H7 (cell line): ENCODE data around the gene PIK3CD. TPM values are rescaled to one million over a fixed set of nuclear protein-coding genes. Genes with fewer than 3 reads are reported as not detected.

Source experiments
- DNase-seq: peaks from one replicate; pipeline ENCODE4 v3.0.0; 2012
- H3K27me3 ChIP-seq: 2 replicates; pipeline ENCODE4 v1.6.0; 2011; ENCODE audit warnings: mild to moderate bottlenecking, low read length; ENCODE audit not compliant: control insufficient read depth, insufficient read depth
- H3K36me3 ChIP-seq: replicated peaks from 2 replicates; pipeline ENCODE4 v1.5.1; 2011; ENCODE audit warnings: low read length; ENCODE audit not compliant: control insufficient read depth, insufficient read depth
- H3K4me3 ChIP-seq: 2 replicates; pipeline ENCODE4 v1.5.1; 2011; ENCODE audit warnings: low read depth, mild to moderate bottlenecking, control low read depth, low read length, moderate library complexity; ENCODE audit not compliant: insufficient read depth
- total RNA-seq: library from RNA; depleted of rRNA; stranded (reverse); fragments of >200 nt; shearing (Covaris generic); gene quantifications from 2 replicates; pipeline ENCODE4 v1.2.3, GENCODE V29; 2014

PIK3CD gene
- total RNA-seq, 1 experiment from 2014 or later = 6.9 TPM

- Histone ChIP-seq H3K27me3 (peaks cover 6% of the 10 kb centered on the region; the same call in 1 of the 2 replicates), H3K36me3 (no peaks in the 10 kb centered on the region), H3K4me3 (no peak overlapping the region)
- DNase-seq = no peak
These were observed 19.9 kb upstream of the PIK3CD start for GRCh38 chr1:9631613-9632012.

DNA sequence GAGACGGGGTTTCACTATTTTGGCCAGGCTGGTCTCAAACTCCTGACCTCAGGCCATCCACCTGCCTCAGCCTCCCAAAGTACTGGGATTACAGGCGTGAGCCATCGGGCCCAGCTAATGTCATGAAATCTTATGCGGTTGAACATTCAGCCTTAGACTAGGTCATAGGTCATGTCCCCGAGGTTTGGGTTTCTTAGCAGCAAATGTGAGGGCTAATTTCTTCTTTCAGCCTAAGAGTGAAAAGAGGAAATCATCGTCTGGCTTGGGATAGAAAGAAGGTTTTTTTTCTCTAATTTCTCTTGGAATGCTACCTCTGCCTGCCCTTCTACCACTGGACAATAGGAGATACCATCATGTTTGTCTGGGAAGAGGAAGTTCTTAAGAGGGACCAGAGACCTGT is 18.0 kb upstream of the PIK3CD start:
- no peaks in the 10 kb centered on the region for H3K27me3 ChIP-seq
- DNase-seq = no peak
- H3K36me3 ChIP-seq = no peaks in the 10 kb centered on the region
- no peak overlapping the region for H3K4me3 ChIP-seq

DNA sequence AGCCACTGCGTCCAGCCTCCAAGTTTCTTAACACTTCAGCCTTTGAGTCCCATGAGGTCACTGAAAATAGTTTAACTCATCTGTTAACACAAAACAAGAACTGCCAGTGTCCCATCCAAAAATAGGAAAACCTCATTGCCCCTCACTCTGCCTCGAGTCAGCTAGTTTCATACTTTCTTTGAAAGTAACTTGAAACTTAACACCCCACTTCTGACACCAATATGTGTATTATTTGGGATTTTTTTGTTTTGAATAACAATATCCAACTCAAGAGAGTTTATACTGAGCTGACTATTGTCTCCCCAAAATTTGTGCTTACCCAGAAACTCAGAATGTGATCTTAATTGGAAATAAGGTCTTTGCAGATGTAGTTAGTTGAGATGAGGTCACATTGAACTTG is 16.9 kb upstream of the PIK3CD start:
- DNase-seq = no peak
- Histone ChIP-seq H3K27me3 (no peaks in the 10 kb centered on the region), H3K4me3 (no peak overlapping the region), H3K36me3 (no peaks in the 10 kb centered on the region)

GRCh38 chr1:9639227-9639626 is 12.3 kb upstream of the PIK3CD start:
- no peak for DNase-seq
- H3K27me3 ChIP-seq = no peaks in the 10 kb centered on the region
- H3K4me3 ChIP-seq = no peak overlapping the region
- no peaks in the 10 kb centered on the region for H3K36me3 ChIP-seq

DNA sequence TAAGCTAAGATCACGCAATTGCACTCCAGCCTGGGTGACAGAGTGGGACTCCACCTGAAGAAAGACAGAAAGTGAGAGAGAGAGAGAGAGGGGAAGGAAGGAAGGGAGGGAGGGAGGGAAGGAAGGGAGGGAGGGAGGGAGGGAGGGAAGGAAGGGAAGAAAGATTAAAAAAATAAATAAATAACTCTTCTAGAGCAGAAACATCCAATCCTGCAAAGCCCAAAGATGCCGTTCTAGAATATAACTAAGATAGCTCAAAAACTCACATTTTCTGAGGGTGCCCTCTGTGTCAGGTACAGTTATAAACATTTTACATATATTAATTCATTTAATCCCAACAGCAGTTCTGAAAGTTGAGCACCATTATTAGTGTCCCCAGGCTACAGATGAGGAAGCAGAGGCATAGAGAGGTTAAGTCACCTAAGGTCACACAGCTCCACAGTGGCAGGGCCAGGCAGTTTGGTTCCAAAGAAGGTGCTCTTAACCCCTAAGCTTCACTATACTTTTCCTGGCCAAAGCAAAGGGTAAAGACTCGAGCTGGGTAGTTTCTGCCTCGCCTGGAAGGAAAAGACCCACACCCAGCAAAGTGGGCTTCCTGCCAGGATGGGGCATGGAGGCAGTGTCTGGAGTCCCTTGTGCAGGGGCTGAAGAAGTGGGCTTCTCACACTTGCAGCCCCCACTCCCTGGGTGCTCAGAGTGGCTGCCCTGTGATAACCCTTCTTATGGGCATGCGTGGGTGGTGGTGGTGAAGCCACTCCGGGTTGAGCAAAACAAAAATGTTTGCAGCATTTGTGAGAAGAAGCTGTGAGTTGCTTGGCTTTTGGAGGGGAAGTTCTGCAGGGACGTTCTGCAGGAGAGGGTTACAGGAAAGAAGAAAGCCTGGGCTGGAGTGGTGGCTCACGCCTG is 7.9 kb upstream of the PIK3CD start:
- H3K36me3 ChIP-seq = no peaks in the 10 kb centered on the region
- no peak overlapping the region for H3K4me3 ChIP-seq
- no peaks in the 10 kb centered on the region for H3K27me3 ChIP-seq
- no peak for DNase-seq

- Histone ChIP-seq H3K27me3 (peaks cover 7% of the 10 kb centered on the region), H3K36me3 (no peaks in the 10 kb centered on the region), H3K4me3 (no peak overlapping the region)
- no peak for DNase-seq
These were observed 5.5 kb upstream of the PIK3CD start for GRCh38 chr1:9646037-9646436.

GRCh38 chr1:9648171-9648570 is 3.4 kb upstream of the PIK3CD start:
- peaks cover 27% of the 10 kb centered on the region for H3K27me3 ChIP-seq

DNA sequence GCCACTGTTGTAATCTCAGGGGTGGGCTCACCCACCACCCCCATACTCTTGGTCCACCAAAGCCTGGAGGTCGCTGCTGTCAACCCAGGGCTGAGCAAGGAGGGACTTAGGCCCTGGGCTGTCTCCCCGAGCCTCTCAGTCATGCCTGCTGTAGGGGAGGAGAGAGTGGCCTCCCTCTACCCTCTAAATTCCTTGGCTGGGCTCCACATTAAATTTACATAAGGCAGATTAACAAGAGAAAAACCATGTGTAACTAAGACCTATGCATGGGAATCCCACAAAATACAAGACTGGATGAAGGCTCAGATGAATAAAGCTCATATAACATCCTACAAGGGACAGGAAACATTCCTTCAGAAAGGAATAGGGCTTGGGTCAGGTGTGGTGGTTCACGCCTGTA is 1.8 kb upstream of the PIK3CD start:
- peak; percentile 47 for DNase-seq
- no peak overlapping the region for H3K4me3 ChIP-seq
- no peaks in the 10 kb centered on the region for H3K36me3 ChIP-seq
- H3K27me3 ChIP-seq = peaks cover 38% of the 10 kb centered on the region

More at GRCh38 chr1:9648171-9648570, 3.4 kb upstream of the PIK3CD start:
- DNase-seq = peak; percentile 43
- H3K4me3 ChIP-seq = no peak overlapping the region
- no peaks in the 10 kb centered on the region for H3K36me3 ChIP-seq

DNA sequence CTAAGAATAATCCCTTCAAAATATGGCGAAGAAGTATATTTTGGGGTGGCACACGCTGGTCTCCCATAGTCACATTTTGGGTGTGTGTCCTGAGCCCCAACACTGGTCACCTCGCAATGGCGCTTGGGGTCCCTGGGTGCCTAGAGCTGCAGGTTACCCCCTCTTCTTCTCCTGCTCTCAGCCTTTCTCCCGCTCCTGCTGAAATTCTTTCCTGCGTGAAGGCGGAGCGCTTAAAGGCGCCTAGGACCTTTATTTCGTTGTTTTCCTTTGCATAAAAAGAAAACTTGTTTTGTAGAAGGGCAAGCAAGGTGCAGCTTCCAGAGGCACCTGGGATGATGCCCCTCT is 339 bp upstream of the PIK3CD start:
- Histone ChIP-seq H3K27me3 (peaks cover 38% of the 10 kb centered on the region), H3K36me3 (no peaks in the 10 kb centered on the region), H3K4me3 (peak overlapping the region; percentile 60)
- no peak for DNase-seq

GRCh38 chr1:9652379-9653209 is 1.1 kb downstream of the PIK3CD start:
- peak; percentile 74 for DNase-seq
- Histone ChIP-seq H3K27me3 (peaks cover 38% of the 10 kb centered on the region), H3K4me3 (peak overlapping the region; percentile 60), H3K36me3 (no peaks in the 10 kb centered on the region)

DNA sequence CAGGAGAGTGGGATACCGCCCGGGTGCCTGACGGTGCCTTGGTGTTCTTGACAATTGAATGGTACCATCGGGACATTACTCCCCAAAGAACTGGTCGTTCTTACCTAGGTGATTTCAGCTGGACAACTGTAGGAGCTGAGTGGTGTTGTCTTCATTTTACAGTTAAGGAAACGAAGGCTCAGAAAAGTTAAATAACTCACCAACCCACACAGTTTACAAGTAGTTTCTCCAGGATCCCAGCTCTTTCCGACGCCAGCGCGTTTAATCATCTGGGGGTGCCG is 1.6 kb downstream of the PIK3CD start:
- no peaks in the 10 kb centered on the region for H3K36me3 ChIP-seq
- DNase-seq = no peak
- no peak overlapping the region for H3K4me3 ChIP-seq
- peaks cover 38% of the 10 kb centered on the region for H3K27me3 ChIP-seq

GRCh38 chr1:9653491-9654050 is 2.0 kb downstream of the PIK3CD start:
- peak; percentile 37 for DNase-seq
- H3K4me3 ChIP-seq = no peak overlapping the region
- peaks cover 38% of the 10 kb centered on the region for H3K27me3 ChIP-seq
- no peaks in the 10 kb centered on the region for H3K36me3 ChIP-seq

DNA sequence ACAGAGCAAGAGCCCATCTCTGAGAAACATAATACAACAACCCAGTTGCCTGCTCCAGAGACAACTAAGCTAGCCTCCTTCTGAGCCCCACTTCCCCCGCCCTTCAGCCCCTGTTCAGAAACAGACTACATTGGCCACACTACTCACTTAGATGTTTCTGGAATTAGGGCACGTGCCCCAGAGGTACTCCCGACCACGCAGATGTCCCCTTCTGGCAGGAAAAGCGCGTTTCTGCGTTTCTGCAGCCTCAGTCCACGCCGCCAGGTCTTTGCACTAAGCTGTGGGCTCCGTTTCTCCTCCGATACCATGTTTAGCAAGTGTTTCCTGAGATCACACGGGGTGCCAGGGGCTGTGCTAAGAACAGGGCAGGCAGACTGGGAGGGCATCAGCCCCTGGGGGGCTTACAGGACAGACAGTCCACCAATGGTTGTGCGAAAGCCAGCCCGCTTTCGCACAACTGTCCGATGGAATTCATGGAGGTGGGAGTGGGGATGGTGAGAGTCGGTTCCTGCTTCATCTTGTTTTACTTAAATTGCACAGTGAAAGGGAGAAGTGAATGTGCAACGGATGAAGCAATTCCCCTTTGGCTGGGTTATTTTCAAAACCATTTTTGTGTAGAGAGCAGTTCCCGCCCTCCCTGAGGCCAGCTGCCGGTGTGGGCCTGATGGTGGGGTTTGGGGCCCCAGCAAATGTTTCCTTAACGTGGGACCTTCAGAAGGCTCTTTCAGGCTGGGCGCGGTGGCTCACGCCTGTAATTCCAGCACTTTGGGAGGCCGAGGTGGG is 2.7 kb downstream of the PIK3CD start:
- H3K36me3 ChIP-seq = no peaks in the 10 kb centered on the region
- no peak overlapping the region for H3K4me3 ChIP-seq
- H3K27me3 ChIP-seq = peaks cover 38% of the 10 kb centered on the region
- no peak for DNase-seq
